ENCODE measurements around the gene GCKR.
"Not testable (repeated sequence)": the region's sequence is repeated elsewhere in the genome, so short reads cannot be mapped to it uniquely, and the experiment has no call there.

GRCh38 chr2:27554451-27554850 lies 57.8 kb downstream of the GCKR start:
- TF ChIP-seq CTCF (conservative IDR thresholded peaks at IDR 0.05); EZH2 (IDR thresholded peaks at IDR 0.05; ENCODE audit: low read depth): not testable (repeated sequence)
